ENCODE data around the gene RAB36. TPM values are rescaled to one million over a fixed set of nuclear protein-coding genes. Genes with fewer than 3 reads are reported as not detected.
A peak's percentile ranks its signal among the peaks of the same experiment; 100 is the strongest.

RAB36 gene
- total RNA-seq, 1 donor from 2014 or later = 3.2 TPM

- no peak overlapping the region for H3K27ac ChIP-seq
- H3K36me3 ChIP-seq = no peaks in the 10 kb centered on the region
- TF ChIP-seq CTCF (IDR thresholded peaks at IDR 0.05) (no peak), POLR2AphosphoS5 (IDR thresholded peaks at IDR 0.05; ENCODE audit: insufficient read depth in 1 of 2, low read depth in 1 of 2) (no peak), POLR2A (IDR thresholded peaks at IDR 0.05) (no peak)
- no peaks in the 10 kb centered on the region for H3K9me3 ChIP-seq
- no peak overlapping the region for H3K4me3 ChIP-seq
- intact Hi-C loops (cut with DNase I) = no loop called here
- DNase-seq (ENCODE audit: extremely low spot score in 2 of 2) = no peak
- H3K27me3 ChIP-seq = no peaks in the 10 kb centered on the region
- peaks cover 44% of the 10 kb centered on the region for H3K4me1 ChIP-seq
These were observed 4.9 kb upstream of the RAB36 start for GRCh38 chr22:23140385-23140784.

- no peaks in the 10 kb centered on the region for H3K27me3 ChIP-seq
- no peak overlapping the region for H3K27ac ChIP-seq
- no peaks in the 10 kb centered on the region for H3K9me3 ChIP-seq
- TF ChIP-seq POLR2AphosphoS5 (IDR thresholded peaks at IDR 0.05; ENCODE audit: insufficient read depth in 1 of 2, low read depth in 1 of 2) (no peak), POLR2A (IDR thresholded peaks at IDR 0.05) (no peak), CTCF (IDR thresholded peaks at IDR 0.05) (no peak)
- H3K4me1 ChIP-seq = peaks cover 48% of the 10 kb centered on the region
- no peak for DNase-seq (ENCODE audit: extremely low spot score in 2 of 2)
- intact Hi-C loops (cut with DNase I) = no loop called here
- H3K36me3 ChIP-seq = no peaks in the 10 kb centered on the region
- peak overlapping the region; percentile 10 to 20 for H3K4me3 ChIP-seq
These were observed 2.7 kb upstream of the RAB36 start for GRCh38 chr22:23142546-23143105.

- no peaks in the 10 kb centered on the region for H3K36me3 ChIP-seq
- no peak overlapping the region for H3K4me3 ChIP-seq
- DNase-seq (ENCODE audit: extremely low spot score in 2 of 2) = no peak
- H3K27ac ChIP-seq = no peak overlapping the region
- peaks cover 44% of the 10 kb centered on the region for H3K4me1 ChIP-seq
- H3K27me3 ChIP-seq = no peaks in the 10 kb centered on the region
- intact Hi-C loops (cut with DNase I) = no loop called here
- no peaks in the 10 kb centered on the region for H3K9me3 ChIP-seq
- no peak for TF ChIP-seq POLR2AphosphoS5 (IDR thresholded peaks at IDR 0.05; ENCODE audit: insufficient read depth in 1 of 2, low read depth in 1 of 2)
- no peak for TF ChIP-seq CTCF (IDR thresholded peaks at IDR 0.05)
- TF ChIP-seq POLR2A (IDR thresholded peaks at IDR 0.05) = no peak
These were observed 2.2 kb upstream of the RAB36 start for GRCh38 chr22:23143119-23143518.

- H3K27ac ChIP-seq = peak overlapping the region; percentile 27
- H3K9me3 ChIP-seq = no peaks in the 10 kb centered on the region
- TF ChIP-seq POLR2A (IDR thresholded peaks at IDR 0.05) (no peak), CTCF (IDR thresholded peaks at IDR 0.05) (no peak), POLR2AphosphoS5 (IDR thresholded peaks at IDR 0.05; ENCODE audit: insufficient read depth in 1 of 2, low read depth in 1 of 2) (no peak)
- intact Hi-C loops (cut with DNase I) = no loop called here
- DNase-seq (ENCODE audit: extremely low spot score in 2 of 2) = no peak
- H3K4me3 ChIP-seq = peak overlapping the region; percentile 52
- no peaks in the 10 kb centered on the region for H3K36me3 ChIP-seq
- no peaks in the 10 kb centered on the region for H3K27me3 ChIP-seq
- peaks cover 37% of the 10 kb centered on the region for H3K4me1 ChIP-seq
These were observed 845 bp upstream of the RAB36 start for GRCh38 chr22:23144432-23144831.

- intact Hi-C loops (cut with DNase I) = no loop called here
- Histone ChIP-seq H3K27me3 (no peaks in the 10 kb centered on the region), H3K36me3 (peaks cover 0 to 6% of the 10 kb centered on the region in 2 donors), H3K4me1 (peaks cover 37% of the 10 kb centered on the region), H3K27ac (peak overlapping the region; percentile 47), H3K9me3 (no peaks in the 10 kb centered on the region), H3K4me3 (peak overlapping the region; percentile 52)
- TF ChIP-seq POLR2A (IDR thresholded peaks at IDR 0.05) = no peak
- DNase-seq (ENCODE audit: extremely low spot score in 2 of 2) = no peak
These were observed 697 bp downstream of the RAB36 start for GRCh38 chr22:23145878-23146470.
